ENCODE results near the gene MGAT3. TPM values are rescaled to one million over a fixed set of nuclear protein-coding genes. Genes with fewer than 3 reads are reported as not detected.

MGAT3 gene
- total RNA-seq, 1 experiment from 2014 or later = 0.57 TPM

DNA sequence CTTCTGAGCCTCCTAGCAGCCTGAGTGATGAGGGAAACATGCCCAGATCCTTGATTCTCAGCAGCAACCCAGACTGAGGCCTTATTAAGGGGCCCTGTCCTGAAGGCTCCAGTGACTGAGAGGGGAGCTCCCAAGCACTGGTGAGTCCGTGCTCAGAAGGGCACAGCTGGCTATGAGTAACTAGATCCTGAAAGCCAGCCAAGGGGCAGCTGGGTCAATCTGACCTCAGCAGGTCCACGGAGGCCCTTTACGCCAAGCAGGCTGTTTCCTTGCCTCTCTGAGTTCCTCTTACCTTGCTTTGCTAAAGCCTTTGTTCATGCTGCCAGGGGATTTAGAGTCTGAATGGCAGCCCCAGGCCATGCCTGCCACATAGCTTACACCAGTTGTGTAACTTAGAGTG is 26.0 kb downstream of the MGAT3 start:
- ATAC-seq (no peak), DNase-seq (ENCODE audit: low read depth, low spot score) (no peak)
- ChIA-PET CTCF (no interaction called here), POLR2A (no interaction called here)
- intact Hi-C loops (cut with micrococcal nuclease; ENCODE audit: unreplicated experiment) (no loop called here), in situ Hi-C loops (cut with HindIII; ENCODE audit: low pct_unique_long_range_greater_than_20kb, low sequenced_read_pairs) (no loop called here)
- Histone ChIP-seq H3K4me1 (ENCODE audit: control insufficient read depth, insufficient read depth, low read length) (no peaks in the 10 kb centered on the region), H3K27ac (ENCODE audit: low read length) (no peak overlapping the region), H3K9me3 (ENCODE audit: control insufficient read depth, insufficient read depth, low read depth, low read length) (no peaks in the 10 kb centered on the region), H3K4me3 (ENCODE audit: low read depth in 2 of 2, low read length in 2 of 2) (no peak overlapping the region), H3K27me3 (ENCODE audit: control insufficient read depth, insufficient read depth, low read length) (no peaks in the 10 kb centered on the region), H3K36me3 (ENCODE audit: control insufficient read depth, insufficient read depth, low read length) (no peaks in the 10 kb centered on the region)
- BruUV-seq (replicated peaks) = no TSS peak
- TF ChIP-seq, protein P1, sequence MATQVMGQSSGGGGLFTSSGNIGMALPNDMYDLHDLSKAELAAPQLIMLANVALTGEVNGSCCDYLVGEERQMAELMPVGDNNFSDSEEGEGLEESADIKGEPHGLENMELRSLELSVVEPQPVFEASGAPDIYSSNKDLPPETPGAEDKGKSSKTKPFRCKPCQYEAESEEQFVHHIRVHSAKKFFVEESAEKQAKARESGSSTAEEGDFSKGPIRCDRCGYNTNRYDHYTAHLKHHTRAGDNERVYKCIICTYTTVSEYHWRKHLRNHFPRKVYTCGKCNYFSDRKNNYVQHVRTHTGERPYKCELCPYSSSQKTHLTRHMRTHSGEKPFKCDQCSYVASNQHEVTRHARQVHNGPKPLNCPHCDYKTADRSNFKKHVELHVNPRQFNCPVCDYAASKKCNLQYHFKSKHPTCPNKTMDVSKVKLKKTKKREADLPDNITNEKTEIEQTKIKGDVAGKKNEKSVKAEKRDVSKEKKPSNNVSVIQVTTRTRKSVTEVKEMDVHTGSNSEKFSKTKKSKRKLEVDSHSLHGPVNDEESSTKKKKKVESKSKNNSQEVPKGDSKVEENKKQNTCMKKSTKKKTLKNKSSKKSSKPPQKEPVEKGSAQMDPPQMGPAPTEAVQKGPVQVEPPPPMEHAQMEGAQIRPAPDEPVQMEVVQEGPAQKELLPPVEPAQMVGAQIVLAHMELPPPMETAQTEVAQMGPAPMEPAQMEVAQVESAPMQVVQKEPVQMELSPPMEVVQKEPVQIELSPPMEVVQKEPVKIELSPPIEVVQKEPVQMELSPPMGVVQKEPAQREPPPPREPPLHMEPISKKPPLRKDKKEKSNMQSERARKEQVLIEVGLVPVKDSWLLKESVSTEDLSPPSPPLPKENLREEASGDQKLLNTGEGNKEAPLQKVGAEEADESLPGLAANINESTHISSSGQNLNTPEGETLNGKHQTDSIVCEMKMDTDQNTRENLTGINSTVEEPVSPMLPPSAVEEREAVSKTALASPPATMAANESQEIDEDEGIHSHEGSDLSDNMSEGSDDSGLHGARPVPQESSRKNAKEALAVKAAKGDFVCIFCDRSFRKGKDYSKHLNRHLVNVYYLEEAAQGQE (IDR thresholded peaks at IDR 0.05; ENCODE audit: insufficient read depth in 1 of 2, low read depth in 2 of 2, low read length in 1 of 2) = no peak
- TF ChIP-seq POLR2AphosphoS5 (IDR thresholded peaks at IDR 0.05; ENCODE audit: low read depth, low read length) (no peak), TCF7L2 (IDR thresholded peaks at IDR 0.05; ENCODE audit: low read depth, low read length) (no peak), SIN3A (IDR thresholded peaks at IDR 0.05; ENCODE audit: borderline replicate concordance, insufficient read depth, low read depth, low read length) (no peak)
- TF ChIP-seq, protein P2, sequence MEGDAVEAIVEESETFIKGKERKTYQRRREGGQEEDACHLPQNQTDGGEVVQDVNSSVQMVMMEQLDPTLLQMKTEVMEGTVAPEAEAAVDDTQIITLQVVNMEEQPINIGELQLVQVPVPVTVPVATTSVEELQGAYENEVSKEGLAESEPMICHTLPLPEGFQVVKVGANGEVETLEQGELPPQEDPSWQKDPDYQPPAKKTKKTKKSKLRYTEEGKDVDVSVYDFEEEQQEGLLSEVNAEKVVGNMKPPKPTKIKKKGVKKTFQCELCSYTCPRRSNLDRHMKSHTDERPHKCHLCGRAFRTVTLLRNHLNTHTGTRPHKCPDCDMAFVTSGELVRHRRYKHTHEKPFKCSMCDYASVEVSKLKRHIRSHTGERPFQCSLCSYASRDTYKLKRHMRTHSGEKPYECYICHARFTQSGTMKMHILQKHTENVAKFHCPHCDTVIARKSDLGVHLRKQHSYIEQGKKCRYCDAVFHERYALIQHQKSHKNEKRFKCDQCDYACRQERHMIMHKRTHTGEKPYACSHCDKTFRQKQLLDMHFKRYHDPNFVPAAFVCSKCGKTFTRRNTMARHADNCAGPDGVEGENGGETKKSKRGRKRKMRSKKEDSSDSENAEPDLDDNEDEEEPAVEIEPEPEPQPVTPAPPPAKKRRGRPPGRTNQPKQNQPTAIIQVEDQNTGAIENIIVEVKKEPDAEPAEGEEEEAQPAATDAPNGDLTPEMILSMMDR (IDR thresholded peaks at IDR 0.05) = no peak

DNA sequence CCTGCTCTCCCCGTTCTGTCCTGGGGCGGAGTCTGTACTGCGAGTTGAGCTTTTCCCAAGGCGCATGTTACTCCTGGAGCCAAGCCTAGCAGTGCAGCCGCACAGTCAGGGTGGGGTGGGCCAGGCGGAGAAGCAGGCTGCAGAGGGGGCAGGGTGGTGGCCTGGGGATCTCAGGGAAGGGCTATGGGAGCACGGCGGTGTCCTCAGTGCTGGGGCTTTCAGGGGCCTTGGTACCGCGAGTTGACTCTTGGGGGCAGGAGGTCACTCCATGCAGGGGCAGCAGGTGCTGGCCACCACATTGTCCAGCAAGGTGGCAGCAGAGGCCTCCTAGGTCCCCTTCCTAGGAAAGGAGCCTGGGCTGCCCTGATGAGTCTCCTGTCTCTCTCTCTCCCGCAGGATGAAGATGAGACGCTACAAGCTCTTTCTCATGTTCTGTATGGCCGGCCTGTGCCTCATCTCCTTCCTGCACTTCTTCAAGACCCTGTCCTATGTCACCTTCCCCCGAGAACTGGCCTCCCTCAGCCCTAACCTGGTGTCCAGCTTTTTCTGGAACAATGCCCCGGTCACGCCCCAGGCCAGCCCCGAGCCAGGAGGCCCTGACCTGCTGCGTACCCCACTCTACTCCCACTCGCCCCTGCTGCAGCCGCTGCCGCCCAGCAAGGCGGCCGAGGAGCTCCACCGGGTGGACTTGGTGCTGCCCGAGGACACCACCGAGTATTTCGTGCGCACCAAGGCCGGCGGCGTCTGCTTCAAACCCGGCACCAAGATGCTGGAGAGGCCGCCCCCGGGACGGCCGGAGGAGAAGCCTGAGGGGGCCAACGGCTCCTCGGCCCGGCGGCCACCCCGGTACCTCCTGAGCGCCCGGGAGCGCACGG is 30.4 kb downstream of the MGAT3 start:
- in situ Hi-C loops (cut with HindIII; ENCODE audit: low pct_unique_long_range_greater_than_20kb, low sequenced_read_pairs) = no loop called here
- H3K9me3 ChIP-seq (ENCODE audit: control insufficient read depth, insufficient read depth, low read depth, low read length) = no peaks in the 10 kb centered on the region
- H3K4me3 ChIP-seq (ENCODE audit: low read depth in 2 of 2, low read length in 2 of 2) = no peak overlapping the region
- DNase-seq (ENCODE audit: low read depth, low spot score) (no peak), ATAC-seq (no peak)
- no TSS peak for BruUV-seq (replicated peaks)
- POLR2A ChIA-PET = no interaction called here
- H3K36me3 ChIP-seq (ENCODE audit: control insufficient read depth, insufficient read depth, low read length) = no peaks in the 10 kb centered on the region
- CTCF ChIA-PET = no interaction called here
- intact Hi-C loops (cut with micrococcal nuclease; ENCODE audit: unreplicated experiment) = no loop called here
- TF ChIP-seq POLR2AphosphoS5 (IDR thresholded peaks at IDR 0.05; ENCODE audit: low read depth, low read length) = no peak
- TF ChIP-seq, protein P1 (IDR thresholded peaks at IDR 0.05; ENCODE audit: insufficient read depth in 1 of 2, low read depth in 2 of 2, low read length in 1 of 2) = no peak
- TF ChIP-seq, protein P2 (IDR thresholded peaks at IDR 0.05) = no peak
- TF ChIP-seq TCF7L2 (IDR thresholded peaks at IDR 0.05; ENCODE audit: low read depth, low read length) = no peak
- TF ChIP-seq SIN3A (IDR thresholded peaks at IDR 0.05; ENCODE audit: borderline replicate concordance, insufficient read depth, low read depth, low read length) = no peak
- H3K27me3 ChIP-seq (ENCODE audit: control insufficient read depth, insufficient read depth, low read length) = no peaks in the 10 kb centered on the region
- H3K27ac ChIP-seq (ENCODE audit: low read length) = no peak overlapping the region
- no peaks in the 10 kb centered on the region for H3K4me1 ChIP-seq (ENCODE audit: control insufficient read depth, insufficient read depth, low read length)
